ENCODE results near the gene CMC1.
"Not testable (repeated sequence)": the region's sequence is repeated elsewhere in the genome, so short reads cannot be mapped to it uniquely, and the experiment has no call there.

Gene CMC1, protein sequence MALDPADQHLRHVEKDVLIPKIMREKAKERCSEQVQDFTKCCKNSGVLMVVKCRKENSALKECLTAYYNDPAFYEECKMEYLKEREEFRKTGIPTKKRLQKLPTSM

DNA sequence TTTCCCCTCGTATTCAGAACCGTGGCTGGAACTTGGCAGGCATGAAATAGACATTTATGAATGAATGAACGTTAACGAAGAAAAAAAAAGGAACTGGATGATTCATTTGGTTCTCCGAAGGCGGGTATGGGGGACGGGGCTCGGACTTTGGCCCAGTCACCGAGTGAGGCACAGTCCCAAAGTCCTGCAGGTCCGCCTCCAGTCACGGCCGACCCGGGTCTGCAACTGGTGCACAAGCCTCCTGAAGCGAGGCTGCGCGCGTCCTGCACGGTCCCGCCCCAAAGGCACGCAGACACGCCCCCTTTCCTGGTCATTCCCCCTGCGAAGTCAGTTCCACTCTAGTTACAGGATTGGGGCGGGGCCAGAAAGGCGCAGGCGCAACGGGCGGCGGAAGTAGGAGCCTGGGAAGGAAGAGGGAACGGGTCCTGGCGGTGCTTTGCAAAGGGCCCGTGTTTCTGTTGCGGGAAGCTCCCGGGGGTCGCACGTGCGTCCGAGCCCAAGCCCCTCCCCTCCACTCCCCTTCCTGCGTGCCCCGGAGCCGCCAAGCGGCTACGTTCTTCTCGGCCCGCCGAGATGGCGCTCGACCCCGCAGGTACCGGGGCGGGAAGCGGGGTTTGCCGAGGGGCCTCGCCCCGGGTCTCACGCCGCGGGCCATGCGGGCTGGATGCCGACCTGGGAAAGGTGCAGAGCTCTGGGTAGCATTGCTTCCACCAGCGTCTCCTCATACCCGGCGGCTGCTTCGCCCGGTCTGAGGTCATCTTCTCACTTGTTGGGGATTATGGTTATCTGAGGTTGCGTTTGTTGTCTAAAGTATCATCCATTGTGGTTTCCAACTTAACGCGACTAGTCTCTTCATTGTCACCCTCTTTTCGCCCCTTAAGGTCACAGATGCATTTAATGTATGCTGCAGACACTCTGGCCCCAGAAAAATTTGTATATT, at the start of gene CMC1:
Gene CMC1 (plus strand): TSS at position 399 of the 940 bp plus-strand sequence. CDS start 175 bp downstream, at position 574.
- DNase-seq (ENCODE audit: low spot score) = peak; percentile 90

DNA sequence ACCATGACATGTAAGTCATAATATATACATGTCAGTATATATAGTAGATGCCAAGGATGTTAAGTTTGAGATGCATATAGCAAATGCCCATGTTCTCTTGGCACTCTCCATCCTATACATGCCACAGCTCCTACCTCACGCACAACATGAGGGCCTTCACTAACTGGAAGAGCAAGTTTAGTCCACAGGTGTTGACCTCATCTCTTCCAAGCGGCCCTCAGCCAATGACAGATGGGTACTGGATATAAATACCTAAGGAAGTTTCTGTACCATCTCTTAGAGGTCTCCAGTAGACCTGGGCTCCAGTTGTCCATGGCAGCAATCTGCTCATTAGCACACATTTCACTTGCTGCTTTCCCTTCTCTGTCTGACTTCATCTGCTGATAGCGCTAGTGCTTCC, 43.3 kb upstream of the CMC1 start:
- DNase-seq (ENCODE audit: low spot score) = no peak

DNA sequence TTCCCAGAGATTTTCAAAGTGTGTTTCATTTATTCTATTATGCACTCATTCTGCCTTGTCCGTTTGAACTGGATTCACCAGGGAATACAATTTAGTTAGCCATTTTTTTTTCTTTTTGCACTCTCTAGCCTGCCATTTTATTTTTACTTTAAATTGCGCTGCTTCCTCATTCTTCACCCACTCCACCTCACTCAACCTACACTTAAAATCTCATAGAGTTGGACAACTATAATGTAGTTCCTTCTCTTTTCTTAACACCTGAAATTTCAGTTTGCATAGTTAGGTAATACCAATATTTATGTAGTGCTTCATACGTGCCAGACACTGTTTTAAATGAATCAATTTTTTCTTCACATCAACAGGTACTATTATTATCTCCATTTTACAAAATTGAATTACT, 42.4 kb upstream of the CMC1 start:
- no peak for DNase-seq (ENCODE audit: low spot score)

DNA sequence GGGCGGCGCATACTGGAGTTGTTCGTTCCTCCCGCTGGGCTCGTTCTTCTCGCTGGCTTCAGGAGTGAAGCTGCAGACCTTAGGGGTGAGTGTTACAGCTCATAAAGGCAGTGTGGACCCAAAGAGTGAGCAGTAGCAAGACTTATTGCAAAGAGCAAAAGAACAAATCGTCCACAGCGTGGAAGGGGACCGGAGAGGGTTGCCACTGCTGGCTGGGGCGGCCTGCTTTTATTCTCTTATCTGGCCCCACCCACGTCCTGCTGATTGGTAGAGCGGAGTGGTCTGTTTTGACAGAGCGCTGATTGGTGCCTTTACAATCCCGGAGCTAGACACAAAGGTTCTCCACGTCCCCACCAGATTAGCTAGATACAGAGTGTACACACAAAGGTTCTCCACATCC, 41.8 kb upstream of the CMC1 start:
- not testable (repeated sequence) for DNase-seq (ENCODE audit: low spot score)

DNA sequence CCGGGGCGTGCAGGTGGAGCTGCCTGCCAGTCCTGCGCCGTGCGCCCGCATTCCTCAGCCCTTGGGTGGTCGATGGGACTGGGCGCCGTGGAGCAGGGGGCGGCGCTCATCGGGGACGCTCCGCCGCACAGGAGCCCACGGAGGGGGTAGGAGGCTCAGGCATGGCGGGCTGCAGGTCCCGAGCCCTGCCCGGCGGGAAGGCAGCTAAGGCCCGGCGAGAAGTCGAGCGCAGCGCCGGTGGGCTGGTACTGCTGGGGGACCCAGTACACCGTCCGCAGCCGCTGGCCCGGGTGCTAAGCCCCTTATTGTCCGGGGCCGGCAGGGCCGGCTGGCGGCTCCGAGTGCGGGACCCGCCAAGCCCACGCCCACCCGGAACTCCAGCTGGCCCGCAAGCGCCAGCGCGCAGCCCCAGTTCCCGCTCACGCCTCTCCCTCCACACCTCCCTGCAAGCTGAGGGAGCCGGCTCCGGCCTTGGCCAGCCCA, 41.0 kb upstream of the CMC1 start:
- DNase-seq (ENCODE audit: low spot score) = not testable (repeated sequence)

DNA sequence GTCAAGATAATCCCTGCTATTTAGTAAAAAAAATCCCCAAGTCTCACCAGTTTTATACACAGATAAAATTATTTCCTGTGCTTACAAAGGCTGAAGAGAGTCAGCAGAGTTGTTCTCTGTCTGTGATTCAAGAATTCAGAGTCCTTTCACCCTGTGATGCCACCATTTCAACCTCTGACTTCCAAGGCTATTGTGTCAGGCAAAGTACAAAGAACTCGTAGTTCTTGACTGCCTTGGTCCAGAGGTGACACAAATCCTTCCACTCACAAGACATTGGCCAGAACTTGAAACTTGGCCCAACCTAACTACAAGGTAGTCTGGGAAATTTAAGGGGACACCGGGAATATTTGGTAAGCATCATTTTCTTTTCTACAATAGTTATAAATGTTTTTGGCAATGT, 34.9 kb upstream of the CMC1 start:
- no peak for DNase-seq (ENCODE audit: low spot score)

DNA sequence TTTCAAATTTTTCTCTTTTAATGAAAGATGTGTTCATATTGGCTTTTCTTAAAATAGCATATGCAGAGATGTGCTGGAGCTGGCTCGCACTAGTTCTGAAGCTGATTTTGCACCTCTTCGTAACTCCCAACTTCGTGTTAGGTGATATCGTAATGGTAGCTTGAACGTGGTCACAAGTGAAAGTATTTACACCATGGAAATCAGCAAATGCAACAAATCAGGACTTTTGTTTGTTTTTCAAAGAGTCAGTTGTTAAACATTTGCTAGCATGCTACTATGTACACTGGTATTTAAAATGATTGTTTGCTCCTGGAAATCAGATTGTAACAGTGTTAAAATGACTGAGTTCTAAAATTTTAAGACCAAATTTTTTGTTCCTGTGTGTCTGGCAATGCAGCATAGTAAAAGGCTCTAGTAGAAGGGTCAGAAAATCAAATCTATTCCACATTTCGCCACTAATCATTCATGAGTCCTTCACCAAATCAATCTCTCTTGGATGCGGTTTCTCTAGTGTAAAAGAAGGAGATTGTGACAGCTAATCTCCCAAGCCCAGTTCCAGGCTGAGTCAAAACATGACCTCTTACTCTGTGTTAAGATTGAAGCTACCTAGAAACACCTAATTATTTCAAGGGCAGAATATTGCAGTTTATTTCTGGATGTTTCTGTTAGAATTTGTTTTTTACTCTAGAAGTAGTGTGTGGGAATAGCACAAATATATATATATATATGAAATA, 34.3 kb upstream of the CMC1 start:
- DNase-seq (ENCODE audit: low spot score) = no peak

DNA sequence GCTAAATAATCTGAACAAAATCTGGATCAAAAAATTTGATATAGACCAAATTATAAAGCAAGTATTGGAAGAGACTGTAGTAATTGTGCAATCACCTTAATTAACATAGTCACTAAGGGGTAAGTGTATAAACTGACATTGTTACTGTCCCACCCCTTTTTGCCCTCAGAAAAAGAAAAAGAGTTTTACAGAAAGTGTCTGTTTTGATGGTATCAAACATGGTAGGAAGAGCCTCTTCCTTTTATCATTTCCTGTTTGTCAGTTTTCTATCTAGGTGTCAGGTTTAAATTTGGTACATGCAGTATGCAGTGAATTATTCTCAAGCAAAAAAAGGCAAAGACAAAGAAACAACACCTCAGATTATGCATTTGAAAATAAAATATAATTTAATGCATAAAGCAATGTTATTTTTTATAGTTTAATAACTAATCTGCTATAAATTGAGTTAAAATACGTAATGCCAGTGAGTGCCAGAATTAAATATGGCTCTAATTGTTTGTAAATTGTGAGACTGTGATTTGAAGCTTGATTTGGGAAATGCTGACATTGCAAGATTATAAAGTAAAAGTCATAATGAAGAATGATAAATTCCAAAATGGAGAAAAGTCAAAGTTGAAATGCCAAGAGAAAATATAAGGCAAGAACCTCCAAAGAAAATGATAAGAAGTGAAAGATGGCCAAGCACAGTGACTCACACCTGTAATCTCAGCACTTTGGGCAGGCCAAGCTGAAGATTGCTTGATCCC, 30.3 kb upstream of the CMC1 start:
- no peak for DNase-seq (ENCODE audit: low spot score)

DNA sequence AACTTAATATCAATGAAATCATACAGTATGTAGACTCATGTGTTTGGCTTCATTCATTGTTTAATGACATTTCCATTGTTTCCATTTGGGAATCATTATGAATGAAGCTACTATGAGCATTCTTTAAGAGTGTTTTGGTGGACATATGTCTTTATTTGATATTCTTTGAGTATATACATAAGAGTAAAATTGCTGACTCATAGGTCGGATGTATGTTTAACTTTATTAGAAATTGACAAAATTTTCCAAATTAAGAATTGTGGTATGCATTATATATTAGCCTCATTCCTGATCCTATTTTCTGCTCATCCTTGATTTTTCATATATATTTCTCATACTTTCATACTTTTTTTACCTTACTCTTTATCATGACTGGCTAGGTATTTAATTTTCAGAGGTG, 28.7 kb upstream of the CMC1 start:
- no peak for DNase-seq (ENCODE audit: low spot score)

DNA sequence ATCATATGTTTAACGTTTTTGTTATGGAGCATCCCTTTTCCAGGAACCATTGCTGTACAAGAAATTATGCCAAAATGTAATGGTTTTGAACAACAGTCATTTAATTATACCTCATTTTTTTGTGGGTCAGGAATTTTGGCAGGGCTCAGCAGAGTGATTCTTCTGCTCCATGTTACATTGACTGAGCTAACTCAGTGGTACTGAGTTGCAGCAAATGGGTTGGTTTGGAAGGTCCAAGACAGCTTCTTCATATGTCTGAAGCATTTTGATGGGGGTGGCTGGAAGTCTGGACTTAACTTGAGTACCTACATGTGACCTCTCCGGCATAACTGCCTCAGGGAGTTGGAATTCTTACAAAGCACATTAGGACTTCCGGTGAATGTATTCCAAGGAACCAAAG, 26.0 kb upstream of the CMC1 start:
- no peak for DNase-seq (ENCODE audit: low spot score)

DNA sequence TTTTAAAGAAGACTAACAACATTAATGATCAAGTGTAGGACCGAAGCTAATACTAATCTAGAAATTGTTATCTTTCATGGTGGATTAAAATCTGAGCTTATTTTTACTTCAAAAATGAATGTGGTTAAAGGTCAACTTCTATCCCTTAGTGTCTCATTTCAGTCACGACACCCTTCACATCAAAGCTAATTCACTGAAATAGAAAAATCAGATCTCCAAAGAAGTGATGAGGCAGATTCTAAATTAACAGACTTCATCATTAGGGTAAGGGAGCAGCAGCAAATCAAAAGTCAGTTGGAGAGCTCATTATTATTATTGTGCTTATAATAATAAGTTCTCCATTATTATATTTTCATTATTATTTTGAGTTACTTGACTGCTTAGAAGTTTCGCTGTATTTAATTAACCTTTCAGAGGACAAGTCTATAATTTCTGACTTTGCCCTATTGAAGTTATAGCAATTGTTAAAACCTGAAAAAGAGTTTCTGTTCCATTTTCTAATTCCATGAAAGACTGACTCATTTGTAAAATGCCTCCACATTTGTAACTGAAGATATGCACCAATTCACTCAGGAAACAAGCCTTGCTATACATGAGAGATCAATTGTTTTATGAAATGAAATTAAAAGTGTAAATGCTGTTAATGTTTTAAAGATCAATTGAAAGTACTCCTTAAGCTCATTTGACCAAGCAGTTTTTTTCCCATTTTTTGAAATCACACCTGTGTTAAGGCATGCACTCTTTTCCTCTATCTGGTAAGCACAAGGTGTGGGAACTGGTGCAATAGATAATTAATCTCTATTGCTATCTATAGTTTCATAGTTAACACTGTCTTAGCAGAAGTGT, 23.1 kb upstream of the CMC1 start:
- DNase-seq (ENCODE audit: low spot score) = no peak

DNA sequence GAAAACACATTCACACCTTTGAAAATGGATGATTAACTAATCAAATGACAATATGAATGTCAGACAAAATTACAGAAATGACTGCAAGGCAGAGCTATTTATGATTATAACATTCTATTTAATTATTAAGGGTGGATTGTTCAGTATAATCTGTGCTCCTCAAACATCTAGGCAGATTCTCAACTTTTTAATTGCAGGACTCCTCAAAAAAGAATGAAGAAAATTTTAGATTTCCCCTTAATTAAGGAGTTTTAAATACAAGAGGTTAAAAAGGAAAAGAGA, 22.6 kb upstream of the CMC1 start:
- no peak for DNase-seq (ENCODE audit: low spot score)

DNA sequence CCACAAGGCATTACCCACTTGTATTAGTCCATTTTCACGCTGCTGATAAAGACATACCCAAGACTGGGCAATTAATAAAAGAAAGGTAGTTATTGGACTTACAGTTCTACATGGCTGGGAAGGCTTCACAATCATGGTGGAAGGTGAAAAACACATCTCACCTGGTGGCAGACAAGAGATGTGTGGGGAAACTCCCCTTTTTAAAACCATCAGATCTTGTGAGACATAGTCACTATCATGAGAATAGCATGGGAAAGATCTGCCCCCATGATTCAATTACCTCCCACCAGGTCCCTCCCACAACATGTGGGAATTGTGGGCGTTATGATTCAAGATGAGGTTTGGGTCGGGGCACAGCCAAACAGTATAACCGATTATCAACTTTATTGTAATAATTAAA, 17.0 kb upstream of the CMC1 start:
- DNase-seq (ENCODE audit: low spot score) = no peak

DNA sequence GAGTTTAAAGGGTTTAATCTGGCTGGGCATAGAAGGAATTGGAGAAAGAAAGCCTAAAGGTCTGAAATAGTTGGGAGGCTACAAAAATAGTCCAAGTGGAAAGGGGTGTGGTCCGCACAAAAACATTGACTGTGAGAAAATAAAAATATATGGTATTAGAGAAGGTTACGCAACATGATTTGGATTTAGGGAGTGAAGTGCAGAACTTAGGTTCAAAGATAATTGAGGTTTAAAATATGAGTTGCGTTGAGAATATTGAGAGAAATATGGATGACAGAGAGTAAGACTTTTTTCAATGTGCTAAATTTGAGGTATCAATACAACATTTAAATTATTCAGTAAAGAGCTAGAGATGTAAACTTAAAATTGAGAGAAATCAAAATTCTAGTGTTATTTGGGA, 15.4 kb upstream of the CMC1 start:
- DNase-seq (ENCODE audit: low spot score) = no peak

DNA sequence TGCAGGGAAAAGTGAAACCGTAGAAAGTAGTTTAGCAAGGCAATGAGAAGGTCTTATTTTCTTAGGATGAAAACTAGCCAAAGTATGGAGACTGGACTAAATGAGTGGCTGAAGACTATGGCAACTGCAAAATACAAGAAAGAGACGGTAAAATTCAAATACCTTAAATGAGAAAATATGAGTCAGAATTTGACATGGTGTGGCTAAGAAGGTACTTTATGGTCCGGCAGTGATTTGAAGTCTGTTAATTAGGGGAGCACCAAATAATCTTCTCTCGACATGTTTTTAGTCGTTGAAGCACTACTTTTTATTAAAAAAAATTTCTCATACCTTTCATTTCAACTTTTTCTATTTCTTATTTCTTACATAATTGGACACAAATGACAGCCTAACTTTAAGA, 12.8 kb upstream of the CMC1 start:
- no peak for DNase-seq (ENCODE audit: low spot score)

DNA sequence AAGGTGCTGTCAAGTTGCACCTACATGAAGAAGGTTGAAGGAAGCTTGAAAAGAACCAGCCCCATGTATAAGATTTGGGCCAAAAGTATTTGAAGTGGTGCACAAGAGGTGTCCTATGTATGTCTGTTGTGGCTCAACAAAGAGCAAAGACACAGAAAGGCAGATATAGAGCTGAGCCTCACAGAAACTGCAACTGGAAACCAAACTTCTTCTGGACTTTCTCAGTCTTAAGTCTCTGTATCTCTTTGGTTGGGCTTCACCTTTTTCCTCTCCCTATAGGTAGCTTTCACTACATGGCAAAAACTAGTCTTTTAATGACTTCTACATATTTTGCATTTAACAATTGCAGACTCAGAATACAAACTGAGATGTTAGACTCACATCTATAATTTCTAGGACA, 8.8 kb upstream of the CMC1 start:
- no peak for DNase-seq (ENCODE audit: low spot score)

DNA sequence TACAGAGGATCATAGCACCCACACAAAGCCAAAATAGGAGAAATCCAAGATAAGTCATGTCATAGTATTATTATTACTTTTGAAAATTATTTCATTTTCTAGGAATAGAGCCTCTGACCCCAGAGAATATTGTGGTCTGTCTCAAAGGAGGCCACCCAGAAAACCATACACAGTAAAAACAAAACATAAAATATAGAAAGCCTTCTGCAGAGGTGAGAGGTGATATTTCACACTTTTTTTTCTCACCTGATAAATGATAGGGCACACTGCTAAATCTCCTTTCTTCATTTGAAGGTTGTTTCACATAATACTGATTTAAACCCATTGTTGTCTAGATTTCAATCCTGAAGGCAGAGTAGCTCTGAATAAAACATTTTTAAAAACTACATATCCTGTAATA, 7.0 kb upstream of the CMC1 start:
- DNase-seq (ENCODE audit: low spot score) = no peak

DNA sequence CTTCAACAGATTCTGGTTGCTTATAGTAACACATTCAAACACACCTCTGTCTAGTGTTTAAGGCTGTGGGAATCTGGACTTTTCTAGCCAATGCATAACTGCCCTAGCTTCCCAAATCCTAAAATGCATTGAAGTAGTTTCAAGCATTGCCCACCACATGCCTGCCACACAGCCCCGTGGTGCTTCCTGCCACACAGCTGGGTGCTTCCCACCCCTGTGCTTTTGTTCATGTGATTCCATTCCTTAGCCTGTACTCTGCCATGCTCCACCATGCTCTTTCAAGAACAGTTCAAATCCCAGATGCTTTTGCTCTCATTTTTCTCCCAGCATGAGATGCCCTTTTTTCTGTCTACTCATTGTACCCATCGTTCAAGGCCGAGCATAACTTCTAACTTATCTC, 2.3 kb upstream of the CMC1 start:
- no peak for DNase-seq (ENCODE audit: low spot score)

DNA sequence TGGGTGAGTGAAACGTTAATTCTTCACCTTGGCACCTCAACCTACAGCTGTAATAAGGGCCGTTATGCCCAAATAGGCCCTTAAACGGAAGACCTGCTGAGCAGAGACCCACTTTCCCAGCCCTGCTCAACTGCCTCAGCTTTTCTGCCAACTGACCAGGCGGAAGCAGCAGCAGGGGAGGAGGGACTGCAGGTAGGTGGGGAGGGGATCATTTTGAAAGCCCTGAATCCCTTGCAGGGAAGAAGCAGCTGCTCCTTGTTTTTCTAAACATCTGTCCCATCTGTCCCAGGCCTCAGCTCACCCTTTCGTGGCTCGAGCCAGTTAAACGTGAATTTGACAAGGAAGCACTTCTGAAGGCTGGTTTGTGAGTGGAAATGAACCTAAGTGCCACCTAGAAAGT, 978 bp upstream of the CMC1 start:
- DNase-seq (ENCODE audit: low spot score) = no peak

DNA sequence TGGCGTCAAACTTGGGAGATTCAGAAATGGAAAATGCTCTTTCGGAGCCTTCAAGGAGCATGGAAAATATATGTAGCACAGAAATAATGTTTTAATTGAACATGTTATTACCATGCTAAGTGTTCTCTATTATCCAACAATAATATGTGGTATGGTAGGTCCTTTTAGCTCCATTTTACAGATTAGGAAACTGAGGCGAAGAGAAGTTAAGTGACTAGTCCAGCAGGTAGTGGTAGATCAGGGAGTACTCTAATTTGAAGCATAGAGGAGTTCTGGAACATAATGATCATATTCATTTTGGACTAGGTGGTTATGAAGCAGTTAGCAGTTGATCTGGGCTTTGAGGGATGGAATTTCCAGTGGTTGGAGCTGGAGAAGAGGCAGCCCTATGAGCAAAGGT, 1.1 kb downstream of the CMC1 start:
- DNase-seq (ENCODE audit: low spot score) = no peak

DNA sequence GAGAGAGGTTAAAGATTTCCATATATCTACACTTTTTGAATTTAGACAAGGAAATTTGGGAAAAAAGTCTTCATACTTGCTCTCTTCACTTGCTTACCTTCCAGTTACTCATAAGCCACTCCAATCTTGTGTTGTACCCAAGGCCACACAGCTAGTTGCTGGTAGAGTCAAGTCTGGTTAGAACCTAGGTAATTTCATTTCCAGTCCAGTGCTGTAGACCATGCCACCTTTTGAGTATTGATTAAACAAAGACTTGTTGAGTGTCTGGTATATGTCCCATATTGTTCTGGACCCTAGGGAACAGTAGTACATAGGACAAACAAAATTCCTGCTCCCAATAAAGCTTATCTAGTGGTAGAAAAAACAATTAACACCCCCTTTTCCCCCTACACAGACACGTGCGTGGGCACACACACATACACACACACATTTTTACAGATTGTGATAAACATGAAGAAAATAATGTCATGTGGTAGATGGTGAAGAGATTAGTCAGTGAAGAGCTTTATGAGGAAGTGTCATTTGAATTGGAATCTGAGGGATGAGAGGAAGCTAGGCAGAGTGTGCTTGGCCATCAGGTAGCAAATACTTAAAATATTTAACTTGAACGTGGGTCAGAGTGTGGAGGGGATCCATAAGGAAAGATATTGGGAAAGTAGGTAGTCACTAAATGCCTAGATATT, 2.1 kb downstream of the CMC1 start:
- no peak for DNase-seq (ENCODE audit: low spot score)

All from hematopoietic multipotent progenitor cell treated with erythropoietin and hydrocortisone succinate and interleukin-3 and kit ligand, for 15 days (in vitro differentiated cells).